Measurements from ENCODE around the gene NUP98. TPM values are rescaled to one million over a fixed set of nuclear protein-coding genes. Genes with fewer than 3 reads are reported as not detected.

The NUP98 gene
- total and polyA plus RNA-seq, 2 of the 13 experiments (the other 11 are each of a cell fraction or from before 2014, with no cell fraction given): 76.6 to 85.3 TPM

DNA sequence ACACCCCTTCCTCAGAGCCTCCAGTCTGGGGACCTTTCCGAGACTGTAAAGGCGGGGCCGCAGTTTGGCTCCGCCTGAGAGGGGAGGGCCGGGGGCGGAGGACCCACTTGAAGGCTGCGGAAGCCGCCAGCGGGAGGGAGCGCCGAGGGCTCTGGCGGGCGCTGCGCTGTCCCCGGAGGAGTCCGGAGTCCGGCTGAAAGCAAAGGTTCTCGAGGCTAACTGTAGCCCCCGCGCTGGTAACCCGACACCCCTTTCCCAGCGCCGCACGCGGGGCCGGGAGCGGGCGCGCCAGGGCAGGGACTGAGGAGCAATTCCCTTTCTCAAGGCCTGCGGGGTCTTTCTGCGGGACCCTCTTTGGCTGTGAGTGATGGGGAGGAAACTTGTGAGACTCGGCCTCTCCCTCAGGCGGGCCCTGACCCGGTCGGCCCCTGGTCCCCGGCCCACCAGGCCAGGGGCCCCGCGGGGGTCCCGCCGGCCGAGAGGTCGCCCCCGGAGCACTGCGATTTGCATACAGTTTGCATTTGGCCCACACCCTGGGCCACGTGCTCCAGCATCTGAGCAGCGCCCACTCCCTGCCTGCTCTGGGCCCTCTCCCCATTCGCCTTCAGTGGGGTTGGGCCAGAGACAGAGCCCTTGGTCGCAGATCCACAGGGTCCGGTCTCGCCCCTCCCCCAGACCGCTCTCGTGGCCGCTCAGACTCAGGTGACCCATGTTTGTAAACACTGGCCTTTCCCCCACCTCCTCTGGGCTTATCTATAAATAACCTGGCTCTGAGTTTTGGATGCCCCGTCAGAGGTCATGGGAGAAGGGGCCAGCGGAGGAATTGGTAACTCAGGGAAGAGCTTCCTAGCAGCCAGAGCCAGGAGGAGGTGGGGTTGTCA is 155.0 kb downstream of the NUP98 start (continued):
- TF ChIP-seq, protein P1, sequence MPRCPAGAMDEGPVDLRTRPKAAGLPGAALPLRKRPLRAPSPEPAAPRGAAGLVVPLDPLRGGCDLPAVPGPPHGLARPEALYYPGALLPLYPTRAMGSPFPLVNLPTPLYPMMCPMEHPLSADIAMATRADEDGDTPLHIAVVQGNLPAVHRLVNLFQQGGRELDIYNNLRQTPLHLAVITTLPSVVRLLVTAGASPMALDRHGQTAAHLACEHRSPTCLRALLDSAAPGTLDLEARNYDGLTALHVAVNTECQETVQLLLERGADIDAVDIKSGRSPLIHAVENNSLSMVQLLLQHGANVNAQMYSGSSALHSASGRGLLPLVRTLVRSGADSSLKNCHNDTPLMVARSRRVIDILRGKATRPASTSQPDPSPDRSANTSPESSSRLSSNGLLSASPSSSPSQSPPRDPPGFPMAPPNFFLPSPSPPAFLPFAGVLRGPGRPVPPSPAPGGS (CRISPR knock-in tag; IDR thresholded peaks at IDR 0.05): no peak
- TF ChIP-seq ZNF343 (CRISPR knock-in tag; IDR thresholded peaks at IDR 0.05) (no peak), ZNF841 (CRISPR knock-in tag; IDR thresholded peaks at IDR 0.05; ENCODE audit: borderline replicate concordance) (no peak), ZNF207 (IDR thresholded peaks at IDR 0.05; ENCODE audit: borderline replicate concordance) (no peak), ZNF34 (CRISPR knock-in tag; IDR thresholded peaks at IDR 0.05; ENCODE audit: borderline replicate concordance) (no peak), ZNF672 (CRISPR knock-in tag; IDR thresholded peaks at IDR 0.05) (no peak), ZNF558 (CRISPR knock-in tag; IDR thresholded peaks at IDR 0.05; ENCODE audit: borderline replicate concordance) (no peak), HNRNPL (IDR thresholded peaks at IDR 0.05; ENCODE audit: low read depth, low read length) (0 out of 2 replicates have a peak, but pooled peaks have one; percentile 25), ZBTB3 (CRISPR knock-in tag; IDR thresholded peaks at IDR 0.05; ENCODE audit: borderline replicate concordance, low read depth) (0 out of 2 replicates have a peak, but pooled peaks have one; percentile 56), ZNF878 (CRISPR knock-in tag; IDR thresholded peaks at IDR 0.05) (no peak), AKAP8 (CRISPR knock-in tag; IDR thresholded peaks at IDR 0.05) (no peak), ZFP1 (CRISPR knock-in tag; IDR thresholded peaks at IDR 0.05) (no peak)
- TF ChIP-seq, protein P2, sequence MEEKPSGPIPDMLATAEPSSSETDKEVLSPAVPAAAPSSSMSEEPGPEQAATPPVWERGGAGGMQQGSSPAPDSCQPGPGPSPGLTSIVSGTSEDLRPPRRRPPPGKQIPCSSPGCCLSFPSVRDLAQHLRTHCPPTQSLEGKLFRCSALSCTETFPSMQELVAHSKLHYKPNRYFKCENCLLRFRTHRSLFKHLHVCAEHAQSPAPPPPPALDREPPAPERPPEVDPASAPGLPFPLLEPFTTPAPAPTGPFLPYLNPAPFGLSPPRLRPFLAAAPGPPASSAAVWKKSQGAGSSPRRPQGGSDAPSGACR (CRISPR knock-in tag; IDR thresholded peaks at IDR 0.05): no peak
- TF ChIP-seq, protein P3, sequence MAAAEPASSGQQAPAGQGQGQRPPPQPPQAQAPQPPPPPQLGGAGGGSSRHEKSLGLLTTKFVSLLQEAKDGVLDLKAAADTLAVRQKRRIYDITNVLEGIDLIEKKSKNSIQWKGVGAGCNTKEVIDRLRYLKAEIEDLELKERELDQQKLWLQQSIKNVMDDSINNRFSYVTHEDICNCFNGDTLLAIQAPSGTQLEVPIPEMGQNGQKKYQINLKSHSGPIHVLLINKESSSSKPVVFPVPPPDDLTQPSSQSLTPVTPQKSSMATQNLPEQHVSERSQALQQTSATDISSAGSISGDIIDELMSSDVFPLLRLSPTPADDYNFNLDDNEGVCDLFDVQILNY (CRISPR knock-in tag; conservative IDR thresholded peaks at IDR 0.05): no peak
- TF ChIP-seq, protein P4, sequence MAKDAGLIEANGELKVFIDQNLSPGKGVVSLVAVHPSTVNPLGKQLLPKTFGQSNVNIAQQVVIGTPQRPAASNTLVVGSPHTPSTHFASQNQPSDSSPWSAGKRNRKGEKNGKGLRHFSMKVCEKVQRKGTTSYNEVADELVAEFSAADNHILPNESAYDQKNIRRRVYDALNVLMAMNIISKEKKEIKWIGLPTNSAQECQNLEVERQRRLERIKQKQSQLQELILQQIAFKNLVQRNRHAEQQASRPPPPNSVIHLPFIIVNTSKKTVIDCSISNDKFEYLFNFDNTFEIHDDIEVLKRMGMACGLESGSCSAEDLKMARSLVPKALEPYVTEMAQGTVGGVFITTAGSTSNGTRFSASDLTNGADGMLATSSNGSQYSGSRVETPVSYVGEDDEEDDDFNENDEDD (CRISPR knock-in tag; IDR thresholded peaks at IDR 0.05; ENCODE audit: borderline replicate concordance): peak; percentile 58; the same call in 1 of the 2 replicates
- TF ChIP-seq, protein P5, sequence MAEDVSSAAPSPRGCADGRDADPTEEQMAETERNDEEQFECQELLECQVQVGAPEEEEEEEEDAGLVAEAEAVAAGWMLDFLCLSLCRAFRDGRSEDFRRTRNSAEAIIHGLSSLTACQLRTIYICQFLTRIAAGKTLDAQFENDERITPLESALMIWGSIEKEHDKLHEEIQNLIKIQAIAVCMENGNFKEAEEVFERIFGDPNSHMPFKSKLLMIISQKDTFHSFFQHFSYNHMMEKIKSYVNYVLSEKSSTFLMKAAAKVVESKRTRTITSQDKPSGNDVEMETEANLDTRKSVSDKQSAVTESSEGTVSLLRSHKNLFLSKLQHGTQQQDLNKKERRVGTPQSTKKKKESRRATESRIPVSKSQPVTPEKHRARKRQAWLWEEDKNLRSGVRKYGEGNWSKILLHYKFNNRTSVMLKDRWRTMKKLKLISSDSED (CRISPR knock-in tag; IDR thresholded peaks at IDR 0.05): no peak
- TF ChIP-seq, protein P6, sequence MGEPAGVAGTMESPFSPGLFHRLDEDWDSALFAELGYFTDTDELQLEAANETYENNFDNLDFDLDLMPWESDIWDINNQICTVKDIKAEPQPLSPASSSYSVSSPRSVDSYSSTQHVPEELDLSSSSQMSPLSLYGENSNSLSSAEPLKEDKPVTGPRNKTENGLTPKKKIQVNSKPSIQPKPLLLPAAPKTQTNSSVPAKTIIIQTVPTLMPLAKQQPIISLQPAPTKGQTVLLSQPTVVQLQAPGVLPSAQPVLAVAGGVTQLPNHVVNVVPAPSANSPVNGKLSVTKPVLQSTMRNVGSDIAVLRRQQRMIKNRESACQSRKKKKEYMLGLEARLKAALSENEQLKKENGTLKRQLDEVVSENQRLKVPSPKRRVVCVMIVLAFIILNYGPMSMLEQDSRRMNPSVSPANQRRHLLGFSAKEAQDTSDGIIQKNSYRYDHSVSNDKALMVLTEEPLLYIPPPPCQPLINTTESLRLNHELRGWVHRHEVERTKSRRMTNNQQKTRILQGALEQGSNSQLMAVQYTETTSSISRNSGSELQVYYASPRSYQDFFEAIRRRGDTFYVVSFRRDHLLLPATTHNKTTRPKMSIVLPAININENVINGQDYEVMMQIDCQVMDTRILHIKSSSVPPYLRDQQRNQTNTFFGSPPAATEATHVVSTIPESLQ (CRISPR knock-in tag; conservative IDR thresholded peaks at IDR 0.05): no peak
- TF ChIP-seq, protein P7, sequence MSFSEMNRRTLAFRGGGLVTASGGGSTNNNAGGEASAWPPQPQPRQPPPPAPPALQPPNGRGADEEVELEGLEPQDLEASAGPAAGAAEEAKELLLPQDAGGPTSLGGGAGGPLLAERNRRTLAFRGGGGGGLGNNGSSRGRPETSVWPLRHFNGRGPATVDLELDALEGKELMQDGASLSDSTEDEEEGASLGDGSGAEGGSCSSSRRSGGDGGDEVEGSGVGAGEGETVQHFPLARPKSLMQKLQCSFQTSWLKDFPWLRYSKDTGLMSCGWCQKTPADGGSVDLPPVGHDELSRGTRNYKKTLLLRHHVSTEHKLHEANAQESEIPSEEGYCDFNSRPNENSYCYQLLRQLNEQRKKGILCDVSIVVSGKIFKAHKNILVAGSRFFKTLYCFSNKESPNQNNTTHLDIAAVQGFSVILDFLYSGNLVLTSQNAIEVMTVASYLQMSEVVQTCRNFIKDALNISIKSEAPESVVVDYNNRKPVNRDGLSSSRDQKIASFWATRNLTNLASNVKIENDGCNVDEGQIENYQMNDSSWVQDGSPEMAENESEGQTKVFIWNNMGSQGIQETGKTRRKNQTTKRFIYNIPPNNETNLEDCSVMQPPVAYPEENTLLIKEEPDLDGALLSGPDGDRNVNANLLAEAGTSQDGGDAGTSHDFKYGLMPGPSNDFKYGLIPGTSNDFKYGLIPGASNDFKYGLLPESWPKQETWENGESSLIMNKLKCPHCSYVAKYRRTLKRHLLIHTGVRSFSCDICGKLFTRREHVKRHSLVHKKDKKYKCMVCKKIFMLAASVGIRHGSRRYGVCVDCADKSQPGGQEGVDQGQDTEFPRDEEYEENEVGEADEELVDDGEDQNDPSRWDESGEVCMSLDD (CRISPR knock-in tag; IDR thresholded peaks at IDR 0.05; ENCODE audit: borderline replicate concordance): peak; percentile 59; the same call in 1 of the 2 replicates
